ENCODE measurements around the gene SASH1.

SASH1 gene

GRCh38 chr6:148548749-148549140 lies 206.1 kb downstream of the SASH1 start:
- H3K4me3 ChIP-seq (ENCODE audit: low read depth, low read length) = no peak overlapping the region
- DNase-seq (ENCODE audit: low read depth) = no peak
- no peak for TF ChIP-seq CTCF (IDR thresholded peaks at IDR 0.05; ENCODE audit: low read depth, low read length, missing control alignments)

- no peak overlapping the region for H3K4me3 ChIP-seq (ENCODE audit: low read depth, low read length)
- no peak for TF ChIP-seq CTCF (IDR thresholded peaks at IDR 0.05; ENCODE audit: low read depth, low read length, missing control alignments)
- no peak for DNase-seq (ENCODE audit: low read depth)
Observed at GRCh38 chr6:148550569-148550968, 207.9 kb downstream of the SASH1 start.

- no peak for DNase-seq (ENCODE audit: low read depth)
- no peak for TF ChIP-seq CTCF (IDR thresholded peaks at IDR 0.05; ENCODE audit: low read depth, low read length, missing control alignments)
- no peak overlapping the region for H3K4me3 ChIP-seq (ENCODE audit: low read depth, low read length)
Observed at GRCh38 chr6:148551226-148551625, 208.6 kb downstream of the SASH1 start.

- no peak for DNase-seq (ENCODE audit: low read depth)
- H3K4me3 ChIP-seq (ENCODE audit: low read depth, low read length) = no peak overlapping the region
- no peak for TF ChIP-seq CTCF (IDR thresholded peaks at IDR 0.05; ENCODE audit: low read depth, low read length, missing control alignments)
Observed at GRCh38 chr6:148556410-148556809, 213.8 kb downstream of the SASH1 start.

- no peak for TF ChIP-seq CTCF (IDR thresholded peaks at IDR 0.05; ENCODE audit: low read depth, low read length, missing control alignments)
- no peak for DNase-seq (ENCODE audit: low read depth)
- no peak overlapping the region for H3K4me3 ChIP-seq (ENCODE audit: low read depth, low read length)
Observed at GRCh38 chr6:148557796-148558321, 215.2 kb downstream of the SASH1 start.

GRCh38 chr6:148559848-148560433 lies 217.3 kb downstream of the SASH1 start:
- TF ChIP-seq CTCF (IDR thresholded peaks at IDR 0.05; ENCODE audit: low read depth, low read length, missing control alignments) = peak; percentile 92
- H3K4me3 ChIP-seq (ENCODE audit: low read depth, low read length) = peak overlapping the region; percentile 34; the same call in 1 of the 2 replicates
- DNase-seq (ENCODE audit: low read depth) = no peak

- no peak for DNase-seq (ENCODE audit: low read depth)
- no peak for TF ChIP-seq CTCF (IDR thresholded peaks at IDR 0.05; ENCODE audit: low read depth, low read length, missing control alignments)
- H3K4me3 ChIP-seq (ENCODE audit: low read depth, low read length) = no peak overlapping the region
Observed at GRCh38 chr6:148561629-148562028, 219.0 kb downstream of the SASH1 start.
